Hematopoietic multipotent progenitor cell treated with erythropoietin and hydrocortisone succinate and interleukin-3 and kit ligand, for 15 days (in vitro differentiated cells): Measurements from ENCODE around the gene SIK3.

Source experiments
- DNase-seq: peaks from one replicate; pipeline ENCODE4 v3.0.0-alpha.2; 2015; ENCODE audit warnings: low spot score

The SIK3 gene

DNA sequence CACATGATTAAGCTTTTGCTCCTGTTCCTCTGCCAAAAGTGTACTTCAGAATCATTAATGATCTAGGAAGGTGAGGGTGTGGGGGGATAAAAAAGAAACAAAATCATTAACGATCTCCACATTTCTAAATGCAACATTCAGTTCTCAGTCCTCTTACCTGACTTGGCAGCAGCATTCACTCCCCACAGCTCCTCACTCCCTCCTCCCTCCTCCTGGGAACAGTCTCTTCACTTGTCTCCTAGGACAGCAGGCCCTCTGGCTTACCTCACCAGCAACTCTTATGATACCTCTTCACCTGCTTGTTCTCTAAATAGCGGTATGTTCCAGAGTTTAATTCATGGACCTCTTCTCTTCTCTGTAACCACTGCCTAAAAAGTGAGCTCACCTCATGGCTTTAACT is 204.3 kb downstream of the SIK3 start:
- no peak for DNase-seq

DNA sequence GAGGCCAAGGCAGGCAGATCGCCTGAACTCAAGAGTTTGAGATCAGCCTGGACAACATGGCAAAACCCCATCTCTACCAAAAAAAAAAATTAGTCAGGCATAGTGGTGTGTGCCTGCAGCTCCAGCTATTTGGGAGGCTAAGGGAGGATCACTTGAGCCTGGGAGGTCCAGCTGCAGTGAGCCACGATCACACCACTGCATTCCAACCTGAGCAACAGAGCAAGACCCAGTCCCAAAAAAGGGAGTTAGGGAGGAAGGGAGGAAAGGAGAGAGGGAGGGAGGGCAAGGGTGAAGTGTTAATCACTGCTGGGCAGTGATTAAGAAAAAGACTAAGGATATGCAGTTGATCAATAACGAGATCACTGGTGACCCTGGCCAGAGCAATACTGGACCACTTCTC is 204.8 kb downstream of the SIK3 start:
- DNase-seq = no peak

DNA sequence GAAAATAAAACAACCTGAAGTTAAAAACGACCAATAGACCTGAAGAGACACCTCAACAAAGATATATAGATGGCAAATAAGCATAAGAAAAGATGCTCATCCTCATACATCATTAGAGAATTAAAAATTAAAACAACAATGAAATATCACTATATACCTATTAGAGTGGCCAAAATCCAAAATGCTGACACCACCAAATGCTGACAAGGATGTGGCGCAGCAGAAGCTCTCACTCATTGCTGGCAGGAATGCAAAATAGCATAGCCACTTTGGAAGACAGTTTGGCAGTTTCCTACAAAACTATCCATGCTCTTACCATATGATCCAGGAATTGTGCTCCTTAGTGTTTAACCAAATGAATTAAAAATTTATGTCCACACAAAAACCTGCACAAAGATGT is 205.9 kb downstream of the SIK3 start:
- DNase-seq = no peak

DNA sequence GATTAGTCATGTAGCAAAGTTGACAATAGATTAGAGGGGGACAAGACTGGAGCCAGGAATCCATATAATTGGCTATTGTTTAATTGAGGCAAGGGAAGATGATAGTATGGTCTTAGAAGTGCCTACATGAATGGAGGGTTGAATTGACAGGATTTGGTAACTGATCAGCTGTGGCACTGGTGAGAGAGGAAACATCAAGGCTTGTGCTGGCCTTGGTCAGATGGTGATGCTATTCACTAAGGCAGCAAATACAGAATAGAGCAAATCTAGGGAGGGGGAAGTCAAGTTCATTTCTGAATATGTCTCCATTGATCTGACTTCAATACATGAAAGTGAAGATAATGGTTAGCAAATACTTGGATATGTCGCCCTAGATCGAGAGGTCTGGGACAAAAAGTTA is 206.5 kb downstream of the SIK3 start:
- DNase-seq = no peak

DNA sequence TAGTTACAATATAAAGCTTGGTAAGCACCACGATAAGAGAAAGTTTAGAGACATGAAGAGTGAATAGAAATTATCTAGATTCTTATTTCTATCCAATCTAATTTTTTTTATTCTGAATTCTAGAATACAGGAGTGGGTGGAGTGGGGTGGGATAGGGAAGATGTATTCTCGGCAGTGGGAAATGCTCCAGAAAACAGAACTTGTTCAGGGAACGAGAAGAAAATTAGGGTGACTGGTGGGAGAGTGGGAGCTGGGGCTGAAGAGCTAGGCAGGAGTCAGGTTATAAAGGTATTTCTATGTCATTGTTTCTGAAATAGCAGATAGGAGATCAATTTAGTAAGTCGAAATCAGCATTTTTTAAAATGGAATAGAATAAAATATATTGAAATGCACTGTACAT is 207.6 kb downstream of the SIK3 start:
- DNase-seq = no peak

DNA sequence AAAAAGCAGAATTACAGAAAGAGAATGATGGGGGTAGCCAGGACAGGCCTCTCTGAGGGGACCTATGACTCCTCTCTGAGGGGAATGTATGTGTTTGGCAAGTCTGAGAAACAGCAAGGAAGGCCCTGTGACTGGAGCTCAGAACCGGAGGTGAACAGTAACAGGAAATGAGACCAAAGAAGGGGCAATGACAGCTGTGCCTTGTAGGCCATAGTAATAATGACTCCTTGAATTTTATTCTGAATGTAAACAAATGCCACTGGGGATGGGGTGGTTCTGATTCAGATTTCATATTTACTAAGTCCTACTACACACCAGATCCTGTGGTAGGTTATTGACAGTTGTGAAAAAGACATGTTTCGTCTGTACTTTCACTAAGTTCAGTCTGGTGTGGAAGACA is 208.0 kb downstream of the SIK3 start:
- DNase-seq = no peak

DNA sequence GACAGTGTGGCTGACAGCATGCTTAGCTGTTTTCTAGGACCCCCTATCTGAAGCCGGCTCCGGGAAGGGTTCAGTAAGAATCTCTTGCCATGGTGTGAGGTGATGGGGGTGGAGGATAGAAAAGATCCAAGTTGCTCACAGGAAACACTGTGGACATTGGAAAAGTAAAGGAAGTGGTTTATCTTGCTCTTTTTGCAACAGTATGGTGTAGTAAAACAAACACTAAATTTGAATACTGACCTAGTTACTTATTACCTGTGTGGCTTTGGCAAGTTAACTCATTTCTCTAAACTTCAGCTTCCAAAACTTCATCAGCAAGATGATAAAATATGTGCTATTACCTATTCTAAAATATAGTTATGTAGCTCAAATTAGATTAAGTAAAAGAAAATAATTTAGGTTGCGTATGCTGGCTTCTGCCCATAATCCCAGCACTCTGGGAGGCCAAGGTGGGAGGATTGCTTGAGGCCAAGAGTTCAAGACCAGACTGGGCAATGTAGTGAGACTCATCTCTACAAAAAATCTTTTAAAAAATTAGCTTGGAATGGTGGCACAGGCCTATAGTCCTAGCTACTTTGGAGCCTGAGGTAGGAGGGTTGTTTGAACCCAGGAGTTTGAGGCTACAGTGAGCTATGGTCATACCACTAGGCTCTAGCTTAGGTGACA is 209.2 kb downstream of the SIK3 start:
- no peak for DNase-seq

DNA sequence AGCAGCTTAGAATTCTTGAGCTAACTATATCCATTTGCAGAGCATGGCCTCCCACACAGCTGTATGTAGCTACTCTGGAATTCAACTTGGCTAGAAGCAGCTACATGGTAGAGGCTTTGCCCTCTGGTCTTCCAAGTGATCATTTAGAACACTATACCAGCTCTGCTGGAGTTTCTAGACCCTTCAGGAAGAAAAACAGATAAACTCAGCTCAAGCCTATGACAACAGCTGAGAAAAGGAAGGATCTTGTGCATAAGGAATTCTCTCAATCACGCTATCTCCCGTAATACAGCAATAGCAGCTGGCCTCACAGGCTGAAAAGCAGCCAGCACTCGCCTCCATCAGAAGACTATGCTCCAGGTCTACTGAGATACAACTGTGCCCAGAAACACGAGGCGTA is 210.2 kb downstream of the SIK3 start:
- no peak for DNase-seq

DNA sequence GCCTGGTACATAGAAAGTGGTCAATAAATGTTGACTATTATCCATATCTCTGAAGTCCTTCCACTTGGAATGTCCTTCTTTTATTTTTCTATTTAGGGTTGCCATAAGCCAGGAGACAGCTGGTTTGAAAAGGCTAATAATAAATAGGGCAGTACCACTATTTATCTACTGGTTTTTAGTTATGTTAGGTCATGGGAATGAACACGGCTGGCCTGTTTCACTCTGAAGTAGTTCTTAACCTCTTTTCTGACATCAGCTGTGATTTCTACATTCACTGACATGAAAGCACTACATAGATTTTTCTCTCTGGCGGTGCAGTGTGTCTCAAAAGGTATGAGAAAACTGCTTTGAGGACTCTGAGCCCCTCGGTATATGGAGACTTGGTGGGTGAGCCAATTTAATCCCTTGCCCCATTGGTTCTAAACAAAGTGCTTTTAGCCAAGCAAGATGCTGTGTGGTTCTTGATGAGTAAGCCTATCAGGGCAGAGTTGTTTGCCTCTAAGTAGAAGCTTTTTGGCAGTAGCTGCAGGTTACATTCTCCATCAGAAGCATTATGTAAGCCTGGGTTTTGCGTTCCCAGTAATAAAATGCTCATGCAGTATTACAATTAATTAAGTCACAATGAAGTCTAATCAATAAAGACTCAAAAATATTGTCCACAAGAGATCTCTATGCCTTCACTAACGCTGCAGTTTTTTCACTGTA is 212.1 kb downstream of the SIK3 start:
- DNase-seq = no peak

DNA sequence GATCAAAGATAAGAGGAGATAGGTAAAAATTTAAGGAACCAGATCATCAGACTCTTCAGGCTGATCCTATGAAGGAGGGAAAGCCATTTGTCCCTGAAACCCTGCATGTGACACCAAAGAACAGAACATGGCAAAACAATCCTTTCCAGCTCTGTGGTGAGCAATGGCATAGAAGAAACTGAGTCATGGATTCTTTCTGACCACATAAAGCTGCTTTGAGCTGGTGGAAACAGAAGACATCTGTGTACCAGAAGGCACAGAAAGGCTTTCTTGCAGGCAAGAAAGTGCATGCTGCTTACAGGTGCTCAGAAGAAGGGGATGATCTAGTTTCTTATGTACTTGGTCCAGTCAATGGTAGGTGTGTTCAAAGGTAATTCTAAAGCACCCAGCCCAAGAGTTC is 215.8 kb downstream of the SIK3 start:
- no peak for DNase-seq

DNA sequence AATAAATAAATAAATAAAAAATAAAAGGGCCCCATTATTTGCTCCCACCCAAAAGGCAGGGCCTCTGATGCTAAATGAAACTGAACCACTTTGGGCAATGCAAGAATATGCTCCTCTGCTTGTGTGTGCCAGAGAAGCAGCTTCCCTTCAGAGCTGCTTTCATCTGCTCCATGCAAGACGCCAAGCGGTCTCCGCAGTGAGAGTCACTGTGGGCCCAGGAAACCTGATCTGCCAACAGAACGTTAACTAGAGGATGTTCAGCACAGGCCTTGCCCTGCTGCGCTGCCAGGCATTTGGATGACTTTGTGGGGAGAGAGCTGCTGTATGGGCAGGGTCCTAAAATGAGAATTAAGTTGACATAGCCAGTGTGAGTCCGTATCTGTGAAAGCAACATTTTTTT is 217.1 kb downstream of the SIK3 start:
- DNase-seq = no peak

DNA sequence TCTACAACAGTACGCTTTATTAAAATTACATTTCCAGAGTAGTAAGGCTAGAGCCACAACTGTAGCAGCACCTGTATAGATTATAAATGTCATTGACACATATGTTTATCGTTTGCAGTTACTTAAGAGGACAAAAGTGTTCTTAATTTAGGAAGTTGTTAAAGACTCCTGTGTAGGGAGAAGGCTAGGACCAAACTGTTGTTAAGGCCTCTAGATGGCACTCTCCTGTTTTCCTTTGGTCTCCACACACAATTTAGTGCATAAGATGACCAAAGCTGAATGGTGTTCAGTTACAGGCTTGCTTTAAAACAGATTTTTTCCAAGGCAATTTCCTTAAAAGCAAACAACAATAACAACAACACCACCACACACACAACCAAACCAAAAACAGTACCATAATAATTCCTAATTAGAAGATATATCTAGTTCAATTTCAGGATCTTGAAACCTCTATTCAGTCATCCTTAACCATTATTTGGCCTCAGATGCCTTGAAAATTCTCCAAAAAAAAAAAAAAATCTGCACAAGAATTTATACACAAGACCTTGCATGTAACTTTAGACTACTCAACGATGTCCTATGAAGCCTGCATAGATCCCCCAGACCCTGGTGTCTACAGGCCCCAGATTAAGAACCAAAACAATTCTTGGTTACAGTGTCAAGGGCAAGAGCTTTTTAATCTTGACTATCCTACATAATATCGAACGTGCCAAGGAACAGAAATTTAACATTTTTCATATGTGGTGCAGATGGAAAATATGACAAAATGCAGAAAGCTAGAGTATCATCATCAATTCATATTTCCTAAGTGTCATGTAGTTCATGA is 218.2 kb downstream of the SIK3 start:
- DNase-seq = peak; percentile 60

DNA sequence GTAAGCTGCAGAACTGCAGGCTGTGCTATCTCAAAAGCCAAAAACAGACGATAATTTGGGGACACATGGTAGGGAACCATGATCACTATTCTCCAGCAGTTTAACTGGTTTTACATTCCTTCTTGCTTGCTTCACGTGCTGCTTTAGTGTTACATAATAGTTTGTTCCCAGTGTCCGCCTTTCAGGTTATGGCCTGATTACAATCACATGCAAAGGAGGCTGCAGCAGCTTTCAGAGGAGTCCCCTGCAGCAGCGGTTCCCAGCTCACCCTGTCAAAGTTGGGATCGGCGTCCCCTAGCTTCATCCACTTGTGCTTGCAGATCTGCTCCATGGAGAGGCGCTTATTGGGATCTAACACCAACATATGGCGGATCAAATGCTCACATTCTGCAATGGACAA is 221.6 kb downstream of the SIK3 start:
- DNase-seq = no peak

DNA sequence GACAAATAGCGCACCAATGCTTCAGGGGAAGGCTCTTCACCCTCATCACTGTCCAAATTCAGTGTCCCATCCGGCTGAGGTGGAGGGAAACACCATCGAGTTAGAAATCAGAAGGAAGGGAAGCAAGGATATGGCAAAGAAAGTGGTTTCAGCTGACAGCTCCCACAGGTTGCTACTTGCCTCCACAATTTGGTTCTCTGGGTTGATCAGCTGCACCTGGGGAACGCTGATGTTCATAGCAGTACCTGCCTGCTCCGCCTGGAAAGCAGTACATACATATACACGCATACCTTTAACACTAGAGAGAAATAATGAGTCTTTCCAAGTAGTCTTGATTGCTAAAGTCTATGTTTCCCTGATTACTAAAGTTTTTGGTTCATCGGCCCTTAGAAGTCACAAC is 223.0 kb downstream of the SIK3 start:
- DNase-seq = no peak

DNA sequence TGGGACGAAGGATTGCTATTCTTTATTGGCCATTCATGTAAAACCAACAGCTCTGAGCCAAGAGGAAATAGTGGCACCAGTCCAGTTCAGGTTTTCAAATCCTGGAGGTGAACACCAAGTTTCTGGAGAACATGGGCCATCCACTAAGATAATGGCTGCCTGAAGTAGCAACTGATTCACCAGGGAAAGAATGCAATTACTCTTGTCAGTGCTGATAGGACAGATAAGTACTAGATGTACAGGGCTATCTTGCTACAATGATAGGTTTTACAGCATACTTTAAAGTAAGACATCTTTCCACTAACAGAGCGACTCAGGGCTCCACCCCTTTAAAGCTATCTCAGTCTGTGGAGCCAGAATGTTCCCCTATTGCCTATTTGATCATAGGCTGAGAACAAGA is 224.0 kb downstream of the SIK3 start:
- DNase-seq = no peak

DNA sequence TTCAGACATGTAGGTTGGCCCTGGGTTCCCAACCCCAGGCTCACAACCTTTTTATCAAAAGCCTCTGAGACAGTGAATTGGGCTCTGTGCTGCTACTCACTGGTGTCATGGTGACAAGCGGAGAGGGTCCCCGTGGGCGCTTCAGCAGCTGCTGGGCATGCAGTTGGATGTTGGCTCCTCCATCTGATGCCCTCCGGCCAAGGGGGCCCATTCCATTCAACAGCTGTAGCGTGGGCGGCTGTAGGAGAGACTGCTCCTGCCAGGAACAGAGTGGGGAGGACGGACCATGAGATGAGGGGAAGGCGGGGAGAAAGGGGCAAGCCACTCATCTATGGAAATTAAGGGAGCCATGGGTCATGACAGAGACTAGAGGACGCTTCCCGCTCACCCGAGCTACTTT is 224.8 kb downstream of the SIK3 start:
- DNase-seq = no peak

DNA sequence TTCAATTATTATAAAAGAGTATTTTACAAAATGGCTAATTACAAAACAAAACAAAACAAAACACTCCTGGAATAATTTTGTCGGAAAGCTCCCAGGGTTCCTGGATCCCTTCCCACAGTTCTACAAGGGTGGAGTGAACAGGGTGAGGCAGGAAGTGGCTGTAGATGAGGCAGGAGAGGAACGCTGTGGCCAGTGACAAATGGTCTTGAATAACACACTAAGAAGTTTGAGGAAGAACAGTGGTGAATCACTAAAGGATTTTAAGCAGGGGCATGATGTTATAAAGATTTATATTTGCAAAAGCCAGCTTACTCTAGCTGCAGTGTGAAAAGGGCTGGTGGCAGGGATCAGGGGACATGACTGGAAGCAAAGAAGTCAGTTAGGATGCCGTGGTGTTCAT is 227.0 kb downstream of the SIK3 start:
- DNase-seq = no peak

DNA sequence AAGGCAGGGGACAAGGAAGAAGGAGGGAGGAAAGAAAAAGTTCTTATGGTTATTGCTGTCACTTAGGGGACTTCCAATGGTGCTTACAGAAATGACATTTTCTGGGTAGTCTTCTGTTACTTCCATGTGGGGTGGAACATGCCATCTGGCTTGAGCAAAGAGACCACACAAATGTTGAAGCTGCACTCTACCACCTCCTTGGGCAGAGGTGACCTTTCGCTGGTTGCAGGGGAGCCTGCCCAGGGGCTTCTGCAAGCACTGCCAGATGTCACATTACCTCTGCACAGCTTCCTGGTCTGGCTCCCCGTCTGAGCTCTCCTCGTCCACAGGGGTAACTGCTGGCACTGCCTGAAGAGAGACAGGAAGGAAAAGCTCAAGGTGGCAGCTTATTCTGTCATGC is 228.2 kb downstream of the SIK3 start:
- DNase-seq = no peak

DNA sequence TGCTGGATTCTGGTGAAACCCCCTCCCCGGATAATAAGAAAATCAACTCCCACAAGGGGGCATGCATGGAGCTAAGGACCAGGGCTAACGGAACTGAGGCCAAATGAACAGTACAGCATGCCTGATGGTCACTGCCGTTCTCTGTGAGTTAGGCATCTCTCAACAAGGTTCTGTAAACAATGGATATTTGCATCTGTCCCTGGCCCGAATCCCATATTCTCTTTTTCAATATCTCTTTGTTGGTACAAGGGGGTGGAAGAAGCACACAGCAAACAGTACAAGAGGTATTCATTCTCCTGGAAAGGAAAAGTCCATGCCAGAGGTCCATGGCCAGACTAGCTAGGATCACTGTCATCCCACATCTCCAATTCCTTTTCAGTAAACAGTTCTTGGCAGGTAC is 228.6 kb downstream of the SIK3 start:
- no peak for DNase-seq

DNA sequence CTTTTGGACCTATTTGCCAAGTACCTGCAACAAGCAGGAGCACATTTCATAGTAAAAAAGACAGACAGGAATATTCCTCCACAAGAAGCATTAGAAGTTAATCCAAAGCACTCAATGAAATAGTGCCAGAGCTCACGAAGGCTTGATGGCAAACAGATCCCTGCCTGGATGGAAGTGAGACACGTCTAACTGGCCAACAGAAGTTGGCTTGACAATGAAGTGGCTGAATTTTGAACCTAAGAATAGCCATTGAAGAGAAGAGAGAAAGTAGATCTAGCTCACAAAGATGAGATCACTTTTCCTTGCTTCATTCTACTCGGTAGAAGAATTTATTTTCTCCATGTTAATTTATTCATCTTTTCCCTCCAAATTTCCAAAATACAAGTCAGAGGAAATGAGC is 230.2 kb downstream of the SIK3 start:
- no peak for DNase-seq

DNA sequence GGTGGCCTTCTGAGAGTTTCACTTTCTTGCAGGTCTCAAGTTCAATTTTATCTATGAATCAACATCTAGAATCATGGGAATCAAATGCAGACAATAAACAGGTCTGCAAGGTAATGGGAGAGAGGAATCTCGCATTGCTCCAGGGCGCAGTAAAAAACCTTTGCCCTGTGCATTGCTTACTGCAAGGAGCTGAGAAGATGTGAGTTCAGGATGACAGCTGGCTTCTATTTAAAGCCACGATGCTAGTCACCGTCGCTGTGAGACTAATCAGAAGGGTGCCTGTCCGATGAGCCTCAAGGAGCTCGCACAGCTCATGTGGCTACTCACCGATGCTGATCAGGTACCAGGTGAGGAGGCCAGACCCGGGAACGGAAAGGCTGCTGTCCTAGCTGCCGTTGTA is 230.6 kb downstream of the SIK3 start:
- no peak for DNase-seq

DNA sequence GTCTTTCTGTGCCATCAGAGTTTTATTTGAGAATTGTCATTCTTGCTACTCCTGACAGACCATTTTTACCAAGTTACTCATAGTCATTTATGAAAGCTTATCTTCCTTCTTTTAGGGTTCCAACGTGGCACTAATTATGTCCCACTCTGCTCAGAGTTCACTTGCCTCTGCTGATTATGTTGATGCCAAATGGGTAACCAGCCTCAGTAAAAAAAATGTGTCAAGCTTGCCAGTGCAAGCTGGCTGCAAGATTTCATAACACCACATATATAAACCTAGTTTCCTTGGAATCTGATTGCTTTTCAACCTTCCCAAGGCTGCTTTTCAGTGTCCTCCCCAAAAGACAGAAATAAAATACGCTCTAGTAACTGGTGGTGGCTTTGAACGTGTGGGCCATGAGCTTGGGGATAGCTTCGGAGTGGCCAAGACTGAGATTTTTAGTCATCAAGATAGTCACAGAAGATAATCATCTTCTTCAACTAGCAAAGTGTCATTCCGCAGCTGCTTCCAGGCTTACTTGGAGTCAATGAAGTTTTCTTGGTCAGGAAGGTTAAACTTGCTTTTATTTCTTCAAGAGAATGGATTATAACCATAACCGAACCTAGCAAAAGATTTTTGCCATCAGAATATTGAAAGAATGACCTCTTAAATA is 231.3 kb downstream of the SIK3 start:
- DNase-seq = no peak

DNA sequence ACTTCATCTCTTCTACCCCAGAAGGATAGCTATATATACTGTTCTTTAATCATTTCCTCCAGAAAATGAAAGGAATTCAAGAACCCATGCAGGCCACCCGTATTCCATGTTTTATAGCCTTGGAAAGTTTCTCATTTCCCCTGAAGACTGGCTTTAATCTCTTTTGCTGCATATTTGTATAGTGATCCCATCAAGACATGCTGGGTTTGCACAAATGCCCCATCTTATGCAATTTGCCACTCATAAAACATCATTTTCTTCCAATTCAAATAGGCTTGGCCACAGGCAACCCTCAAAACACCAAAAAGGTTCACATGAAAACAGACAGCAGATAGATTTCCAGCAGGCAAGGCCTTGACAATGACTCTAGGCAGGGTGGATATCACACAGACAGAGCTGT is 232.5 kb downstream of the SIK3 start:
- no peak for DNase-seq
